Lower lobe of right lung (tissue), 2 donors: ENCODE data around the gene RBM20. TPM values are rescaled to one million over a fixed set of nuclear protein-coding genes. Genes with fewer than 3 reads are reported as not detected.

Experiments
- ATAC-seq, 2 donors: fragments of 200-7000 bp; cut with Tn5 transposase; one replicate each; pipeline ENCODE4 v1.9.1; 2020 to 2022; ENCODE audit warnings: mild to moderate bottlenecking in 2 of 2, moderate library complexity in 2 of 2
- DNase-seq: peaks from one replicate; pipeline ENCODE4 v3.0.0-alpha.2; 2020
- H3K27ac ChIP-seq: fragments of 200-600 bp; one replicate; pipeline ENCODE4 v1.8.0; 2022
- H3K27me3 ChIP-seq: fragments of 200-600 bp; one replicate; pipeline ENCODE4 v1.8.0; 2022; ENCODE audit warnings: low read depth
- H3K36me3 ChIP-seq: fragments of 200-600 bp; one replicate; pipeline ENCODE4 v1.8.0; 2022; ENCODE audit warnings: mild to moderate bottlenecking
- H3K4me1 ChIP-seq: fragments of 200-600 bp; one replicate; pipeline ENCODE4 v1.8.0; 2022
- H3K4me3 ChIP-seq: fragments of 200-600 bp; one replicate; pipeline ENCODE4 v1.8.0; 2022; ENCODE audit warnings: mild to moderate bottlenecking
- H3K9me3 ChIP-seq: fragments of 200-600 bp; one replicate; pipeline ENCODE4 v1.8.0; 2022
- intact Hi-C: fragments of 100-400 bp; cut with DNase I; formaldehyde crosslinking; loops from one replicate; pipeline ENCODE4 v1.11.0; 2022
- total RNA-seq: library from RNA; stranded (reverse); fragmentation: NEBNext Ultra II Directional; extraction: Animal tissue kit (Norgen Biotek cat#: 25700); gene quantifications from one replicate; pipeline ENCODE4 v1.2.1, GENCODE V29; 2021
- TF ChIP-seq, protein P1 (sequence below): fragments of 200-600 bp; IDR thresholded peaks from one replicate; pipeline ENCODE4 v1.8.0; 2022; ENCODE audit warnings: antibody characterized with exemption, mild to moderate bottlenecking
- donor health status: DM: no; HTN: yes; CAD: no; lungs with severe emphysema.

The RBM20 gene
- total RNA-seq, 1 donor from 2014 or later, result 1.0 TPM

GRCh38 chr10:110781139-110781538, 137.0 kb downstream of the RBM20 start:
- DNase-seq (no peak), ATAC-seq (no peak)
- Histone ChIP-seq H3K27me3 (peaks cover 8% of the 10 kb centered on the region), H3K27ac (no peak overlapping the region), H3K9me3 (no peaks in the 10 kb centered on the region), H3K4me3 (no peak overlapping the region), H3K4me1 (peaks cover 8% of the 10 kb centered on the region), H3K36me3 (no peaks in the 10 kb centered on the region)
- TF ChIP-seq, protein P1, sequence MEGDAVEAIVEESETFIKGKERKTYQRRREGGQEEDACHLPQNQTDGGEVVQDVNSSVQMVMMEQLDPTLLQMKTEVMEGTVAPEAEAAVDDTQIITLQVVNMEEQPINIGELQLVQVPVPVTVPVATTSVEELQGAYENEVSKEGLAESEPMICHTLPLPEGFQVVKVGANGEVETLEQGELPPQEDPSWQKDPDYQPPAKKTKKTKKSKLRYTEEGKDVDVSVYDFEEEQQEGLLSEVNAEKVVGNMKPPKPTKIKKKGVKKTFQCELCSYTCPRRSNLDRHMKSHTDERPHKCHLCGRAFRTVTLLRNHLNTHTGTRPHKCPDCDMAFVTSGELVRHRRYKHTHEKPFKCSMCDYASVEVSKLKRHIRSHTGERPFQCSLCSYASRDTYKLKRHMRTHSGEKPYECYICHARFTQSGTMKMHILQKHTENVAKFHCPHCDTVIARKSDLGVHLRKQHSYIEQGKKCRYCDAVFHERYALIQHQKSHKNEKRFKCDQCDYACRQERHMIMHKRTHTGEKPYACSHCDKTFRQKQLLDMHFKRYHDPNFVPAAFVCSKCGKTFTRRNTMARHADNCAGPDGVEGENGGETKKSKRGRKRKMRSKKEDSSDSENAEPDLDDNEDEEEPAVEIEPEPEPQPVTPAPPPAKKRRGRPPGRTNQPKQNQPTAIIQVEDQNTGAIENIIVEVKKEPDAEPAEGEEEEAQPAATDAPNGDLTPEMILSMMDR, result no peak
- intact Hi-C loops, result no loop called here

DNA sequence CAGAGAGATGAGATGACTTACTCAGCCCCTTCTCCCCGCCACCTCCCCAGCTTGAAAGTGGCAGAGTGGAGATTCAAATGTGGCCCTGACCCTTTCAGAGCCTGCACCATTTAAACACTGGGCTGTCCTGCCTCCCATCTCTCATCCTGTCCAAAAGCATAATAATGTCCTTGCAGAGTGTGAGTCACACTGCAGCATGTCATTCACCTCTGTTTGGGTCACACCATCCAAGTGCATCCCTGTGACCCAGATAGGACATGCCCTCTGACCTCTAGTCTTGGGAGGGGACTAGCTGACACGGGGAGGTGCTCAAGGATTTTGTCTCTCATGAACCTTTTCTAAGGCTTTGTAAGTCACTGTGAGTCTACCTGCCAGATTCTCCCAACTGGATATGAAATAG, 138.5 kb downstream of the RBM20 start:
- Histone ChIP-seq H3K9me3 (no peaks in the 10 kb centered on the region), H3K36me3 (no peaks in the 10 kb centered on the region), H3K27me3 (peaks cover 4% of the 10 kb centered on the region), H3K4me1 (peaks cover 8% of the 10 kb centered on the region), H3K4me3 (no peak overlapping the region), H3K27ac (no peak overlapping the region)
- ATAC-seq (no peak), DNase-seq (no peak)
- TF ChIP-seq, protein P1, result no peak
- intact Hi-C loops, result no loop called here

- TF ChIP-seq, protein P1, result no peak
- intact Hi-C loops, result no loop called here
- H3K27ac ChIP-seq, result peak overlapping the region; percentile 31
Measured at GRCh38 chr10:110783509-110784107, 139.5 kb downstream of the RBM20 start.

DNA sequence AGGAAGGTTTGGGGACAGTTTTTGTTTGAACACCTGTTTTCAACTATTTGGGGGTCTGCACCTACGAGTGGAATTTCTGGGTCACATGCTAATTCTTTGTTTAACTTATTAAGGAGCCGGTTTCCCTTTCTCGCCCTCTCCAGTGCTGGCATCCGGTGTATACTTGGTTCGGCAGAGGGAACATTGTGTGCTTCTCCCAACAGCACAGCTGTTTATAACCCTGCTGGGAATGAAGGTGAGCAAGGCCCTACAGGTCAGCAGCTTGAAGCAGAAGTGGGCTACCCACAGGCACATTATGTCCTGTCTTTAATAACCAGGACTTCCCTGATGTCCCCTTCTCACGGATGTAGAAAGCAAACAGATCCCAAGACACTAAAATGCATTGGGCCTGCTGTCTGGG, 140.1 kb downstream of the RBM20 start:
- intact Hi-C loops, result no loop called here
- no peak overlapping the region for H3K4me3 ChIP-seq
- H3K4me1 ChIP-seq, result peaks cover 8% of the 10 kb centered on the region
- TF ChIP-seq, protein P1, result no peak
- DNase-seq, result no peak
- ATAC-seq, result peak; percentile 63 to 67
- H3K9me3 ChIP-seq, result no peaks in the 10 kb centered on the region
- no peaks in the 10 kb centered on the region for H3K36me3 ChIP-seq
- H3K27ac ChIP-seq, result peak overlapping the region; percentile 31
- peaks cover under 1% of the 10 kb centered on the region for H3K27me3 ChIP-seq

More at GRCh38 chr10:110783509-110784107, 139.5 kb downstream of the RBM20 start:
- H3K4me1 ChIP-seq, result peaks cover 8% of the 10 kb centered on the region
- peak in 1 of 2 donors; percentile 18 for ATAC-seq
- DNase-seq, result no peak
- H3K4me3 ChIP-seq, result no peak overlapping the region
- no peaks in the 10 kb centered on the region for H3K9me3 ChIP-seq
- peaks cover 4% of the 10 kb centered on the region for H3K27me3 ChIP-seq
- no peaks in the 10 kb centered on the region for H3K36me3 ChIP-seq

GRCh38 chr10:110786172-110786571, 142.0 kb downstream of the RBM20 start:
- Histone ChIP-seq H3K4me3 (no peak overlapping the region), H3K27ac (no peak overlapping the region), H3K4me1 (peaks cover 13% of the 10 kb centered on the region), H3K27me3 (no peaks in the 10 kb centered on the region), H3K9me3 (no peaks in the 10 kb centered on the region), H3K36me3 (no peaks in the 10 kb centered on the region)
- no peak for ATAC-seq
- TF ChIP-seq, protein P1, result no peak
- no peak for DNase-seq
- intact Hi-C loops, result no loop called here
